Posterior vena cava (tissue), 2 donors: Measurements from ENCODE around the gene KIF3B. TPM values are rescaled to one million over a fixed set of nuclear protein-coding genes. Genes with fewer than 3 reads are reported as not detected.
"Not testable (repeated sequence)": the region's sequence is repeated elsewhere in the genome, so short reads cannot be mapped to it uniquely, and the experiment has no call there.

ENCODE experiments used
- DNase-seq: peaks from one replicate; pipeline ENCODE4 v3.0.0-alpha.2; 2020; ENCODE audit warnings: low spot score
- intact Hi-C, 2 donors: fragments of 100-400 bp; cut with DNase I; formaldehyde crosslinking; loops; one replicate each; pipeline versions ENCODE4 v1.14.1 to v1.14.2; 2022 to 2023
- total RNA-seq, 2 donors: library from RNA; stranded (reverse); fragmentation: NEBNext Ultra II Directional; extraction: Animal tissue kit (Norgen Biotek cat#: 25700); gene quantifications; one replicate each; pipeline ENCODE4 v1.2.1, GENCODE V29; 2021
- donor health status: DM: yes; HTN: yes; CAD: no.
- donor health status: DM: yes; HTN: yes; CAD: no.

The KIF3B gene
- total RNA-seq, 2 donors from 2014 or later = 26.2 to 28.8 TPM

GRCh38 chr20:32244150-32244823 lies 33.2 kb upstream of the KIF3B start:
- no peak for DNase-seq
- intact Hi-C loops = no loop called here

- DNase-seq = no peak
- intact Hi-C loops = loop anchor here in 1 of 2 donors (5.0 kb wide), 1 partner anchor 317 kb away; no protein-coding TSS in a partner anchor
These were observed 32.5 kb upstream of the KIF3B start for GRCh38 chr20:32244959-32245358.

GRCh38 chr20:32246208-32246607 lies 31.2 kb upstream of the KIF3B start:
- not testable (repeated sequence) for DNase-seq
- intact Hi-C loops = loop anchor here in 1 of 2 donors (5.0 kb wide), 1 partner anchor 316 kb away; no protein-coding TSS in a partner anchor

- intact Hi-C loops = loop anchor here in 1 of 2 donors (5.0 kb wide), 1 partner anchor 314 kb away; no protein-coding TSS in a partner anchor
- no peak for DNase-seq
These were observed 29.4 kb upstream of the KIF3B start for GRCh38 chr20:32248043-32248442.

GRCh38 chr20:32249030-32249738 lies 28.3 kb upstream of the KIF3B start:
- no peak for DNase-seq
- intact Hi-C loops = loop anchor here in 1 of 2 donors (5.0 kb wide), 1 partner anchor 313 kb away; no protein-coding TSS in a partner anchor

GRCh38 chr20:32251470-32251869 lies 26.0 kb upstream of the KIF3B start:
- intact Hi-C loops = no loop called here
- no peak for DNase-seq

GRCh38 chr20:32252189-32252588 lies 25.3 kb upstream of the KIF3B start:
- intact Hi-C loops = no loop called here
- no peak for DNase-seq

GRCh38 chr20:32260973-32261372 lies 16.5 kb upstream of the KIF3B start:
- DNase-seq, intact Hi-C loops: not testable (repeated sequence)

GRCh38 chr20:32261644-32262043 lies 15.8 kb upstream of the KIF3B start:
- DNase-seq = no peak
- intact Hi-C loops = no loop called here

GRCh38 chr20:32263398-32263954 lies 14.0 kb upstream of the KIF3B start:
- intact Hi-C loops = no loop called here
- no peak for DNase-seq

GRCh38 chr20:32271620-32272019 lies 5.8 kb upstream of the KIF3B start:
- intact Hi-C loops = no loop called here
- DNase-seq = no peak

GRCh38 chr20:32274359-32274758 lies 3.1 kb upstream of the KIF3B start:
- no peak for DNase-seq
- intact Hi-C loops = no loop called here

GRCh38 chr20:32275163-32275562 lies 2.3 kb upstream of the KIF3B start:
- intact Hi-C loops = not testable (repeated sequence)

GRCh38 chr20:32278199-32278643 lies 770 bp downstream of the KIF3B start:
- no peak for DNase-seq
- intact Hi-C loops = no loop called here

More at GRCh38 chr20:32275163-32275562, 2.3 kb upstream of the KIF3B start:
- not testable (repeated sequence) for DNase-seq

- DNase-seq = no peak
- intact Hi-C loops = loop anchor here in 1 of 2 donors (10.0 kb wide), 1 partner anchor 193 kb away; no protein-coding TSS in a partner anchor
These were observed 4.3 kb downstream of the KIF3B start for GRCh38 chr20:32281711-32282110.

GRCh38 chr20:32282461-32282860 lies 5.0 kb downstream of the KIF3B start:
- intact Hi-C loops = loop anchor here in 1 of 2 donors (10.0 kb wide), 1 partner anchor 192 kb away; no protein-coding TSS in a partner anchor
- DNase-seq = no peak

- no peak for DNase-seq
- intact Hi-C loops = loop anchor here in 1 of 2 donors (10.0 kb wide), 1 partner anchor 190 kb away; no protein-coding TSS in a partner anchor
These were observed 7.7 kb downstream of the KIF3B start for GRCh38 chr20:32285082-32285620.

- intact Hi-C loops = loop anchor here in 1 of 2 donors (10.0 kb wide), 1 partner anchor 189 kb away; no protein-coding TSS in a partner anchor
- no peak for DNase-seq
These were observed 8.3 kb downstream of the KIF3B start for GRCh38 chr20:32285621-32286371.

- intact Hi-C loops = loop anchor here in 1 of 2 donors (10.0 kb wide), 1 partner anchor 188 kb away; no protein-coding TSS in a partner anchor
- DNase-seq = no peak
These were observed 9.8 kb downstream of the KIF3B start for GRCh38 chr20:32287231-32287638.
